Left ventricle myocardium superior (tissue), 1 donor: ENCODE results near the gene CRTC3. TPM values are rescaled to one million over a fixed set of nuclear protein-coding genes. Genes with fewer than 3 reads are reported as not detected.
A peak's percentile ranks its signal among the peaks of the same experiment; 100 is the strongest.
"Not testable (repeated sequence)": the region's sequence is repeated elsewhere in the genome, so short reads cannot be mapped to it uniquely, and the experiment has no call there.

ENCODE experiments used
- ATAC-seq: fragments of 200-7000 bp; cut with Tn5 transposase; one replicate; pipeline ENCODE4 v1.9.1; 2020; ENCODE audit warnings: mild to moderate bottlenecking, moderate library complexity
- DNase-seq: peaks from one replicate; pipeline ENCODE4 v3.0.0-alpha.2; 2020
- intact Hi-C: fragments of 100-400 bp; cut with micrococcal nuclease; formaldehyde crosslinking; loops from one replicate; pipeline ENCODE4 v1.11.0; 2022
- long read RNA-seq: library from polyadenylated mRNA; unstranded; transcript quantifications from one replicate; pipeline ENCODE4 v2.0.0, GENCODE V29; 2021
- total RNA-seq: library from RNA; stranded (reverse); fragmentation: NEBNext Ultra II Directional; extraction: Animal tissue kit (Norgen Biotek cat#: 25700); gene quantifications from one replicate; pipeline ENCODE4 v1.2.1, GENCODE V29; 2021
- donor health status: DM: no; HTN: yes; CAD: no; lungs with severe emphysema.

The CRTC3 gene, protein sequence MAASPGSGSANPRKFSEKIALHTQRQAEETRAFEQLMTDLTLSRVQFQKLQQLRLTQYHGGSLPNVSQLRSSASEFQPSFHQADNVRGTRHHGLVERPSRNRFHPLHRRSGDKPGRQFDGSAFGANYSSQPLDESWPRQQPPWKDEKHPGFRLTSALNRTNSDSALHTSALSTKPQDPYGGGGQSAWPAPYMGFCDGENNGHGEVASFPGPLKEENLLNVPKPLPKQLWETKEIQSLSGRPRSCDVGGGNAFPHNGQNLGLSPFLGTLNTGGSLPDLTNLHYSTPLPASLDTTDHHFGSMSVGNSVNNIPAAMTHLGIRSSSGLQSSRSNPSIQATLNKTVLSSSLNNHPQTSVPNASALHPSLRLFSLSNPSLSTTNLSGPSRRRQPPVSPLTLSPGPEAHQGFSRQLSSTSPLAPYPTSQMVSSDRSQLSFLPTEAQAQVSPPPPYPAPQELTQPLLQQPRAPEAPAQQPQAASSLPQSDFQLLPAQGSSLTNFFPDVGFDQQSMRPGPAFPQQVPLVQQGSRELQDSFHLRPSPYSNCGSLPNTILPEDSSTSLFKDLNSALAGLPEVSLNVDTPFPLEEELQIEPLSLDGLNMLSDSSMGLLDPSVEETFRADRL
- total RNA-seq = 29.8 TPM
- long read RNA-seq, partial matches to known transcripts = 6 of 17 reads
- long read RNA-seq, other reads (novel, unspliced or antisense) = 9 of 17 reads

DNA sequence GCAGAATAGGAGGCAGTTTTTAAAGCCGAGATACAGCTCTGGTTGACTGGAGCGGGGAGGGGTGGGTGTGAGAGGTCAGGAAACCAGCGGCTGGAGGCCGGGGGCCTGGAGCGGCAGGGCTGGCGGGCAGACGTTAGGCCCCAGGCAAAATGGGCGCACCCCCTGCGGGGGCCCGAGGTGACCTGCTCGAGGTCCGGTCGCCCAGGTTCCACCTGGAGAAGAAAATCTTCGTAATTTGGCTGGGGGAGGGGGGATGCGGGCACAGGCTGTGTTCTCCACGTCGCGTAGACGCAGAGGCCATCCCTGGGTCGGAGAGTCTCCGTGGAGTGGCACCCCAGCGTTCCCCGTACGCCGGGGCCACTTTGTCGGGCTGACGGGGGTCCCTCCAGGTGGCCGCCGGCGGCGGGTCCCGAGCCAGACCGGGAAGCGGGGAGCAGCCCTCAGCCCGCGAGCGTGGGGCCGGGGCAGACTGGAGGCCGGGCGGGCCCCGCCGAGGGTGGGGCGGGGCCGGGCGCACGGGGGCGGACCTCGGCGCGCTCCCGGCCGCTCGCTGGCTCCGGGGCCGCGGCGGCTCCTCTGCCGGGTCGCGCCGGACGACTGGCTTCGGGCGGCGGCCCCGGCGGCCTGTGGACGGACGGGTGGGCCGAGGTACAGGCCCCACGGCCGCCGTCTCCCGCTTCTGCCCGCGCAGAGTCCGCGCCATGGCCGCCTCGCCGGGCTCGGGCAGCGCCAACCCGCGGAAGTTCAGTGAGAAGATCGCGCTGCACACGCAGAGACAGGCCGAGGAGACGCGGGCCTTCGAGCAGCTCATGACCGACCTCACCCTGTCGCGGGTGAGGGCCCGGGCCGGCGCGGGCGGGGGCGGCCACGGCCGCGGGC lies at the start of gene CRTC3:
TSS of gene CRTC3 (plus strand) at position 553 of the 879 bp plus-strand sequence. CDS start at position 702, 149 bp downstream.
- intact Hi-C loops = loop anchor here (10.0 kb wide), 1 partner anchor 65 kb away; no protein-coding TSS in a partner anchor
- peak; percentile 82 for DNase-seq

DNA sequence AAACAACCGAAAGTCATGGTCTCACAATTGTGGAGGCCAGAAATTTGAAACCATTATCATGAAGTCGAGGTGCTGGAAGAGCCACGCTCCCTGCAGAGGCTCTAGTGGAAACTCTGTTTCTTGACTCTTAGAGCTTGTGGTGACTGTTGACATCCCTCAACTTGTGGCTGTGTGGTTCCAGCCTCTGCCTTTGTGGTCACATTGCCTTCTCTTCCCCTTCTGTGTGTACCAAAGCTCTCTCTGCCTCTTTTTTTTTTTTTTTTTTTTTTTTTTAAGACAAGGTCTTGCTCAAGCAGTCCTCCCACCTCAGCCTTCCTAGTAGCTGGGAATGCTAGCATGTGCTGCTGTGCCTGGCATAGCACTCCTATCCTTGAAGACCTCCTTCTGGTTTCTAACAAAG lies 48.7 kb upstream of the CRTC3 start:
- peak; percentile 14 for ATAC-seq
- intact Hi-C loops = loop anchor here (5.0 to 10.0 kb wide), 3 partner anchors 119 to 156 kb away; no protein-coding TSS in a partner anchor
- no peak for DNase-seq

More for the DNA sequence above, at the start of gene CRTC3:
- peak; percentile 92 for ATAC-seq

DNA sequence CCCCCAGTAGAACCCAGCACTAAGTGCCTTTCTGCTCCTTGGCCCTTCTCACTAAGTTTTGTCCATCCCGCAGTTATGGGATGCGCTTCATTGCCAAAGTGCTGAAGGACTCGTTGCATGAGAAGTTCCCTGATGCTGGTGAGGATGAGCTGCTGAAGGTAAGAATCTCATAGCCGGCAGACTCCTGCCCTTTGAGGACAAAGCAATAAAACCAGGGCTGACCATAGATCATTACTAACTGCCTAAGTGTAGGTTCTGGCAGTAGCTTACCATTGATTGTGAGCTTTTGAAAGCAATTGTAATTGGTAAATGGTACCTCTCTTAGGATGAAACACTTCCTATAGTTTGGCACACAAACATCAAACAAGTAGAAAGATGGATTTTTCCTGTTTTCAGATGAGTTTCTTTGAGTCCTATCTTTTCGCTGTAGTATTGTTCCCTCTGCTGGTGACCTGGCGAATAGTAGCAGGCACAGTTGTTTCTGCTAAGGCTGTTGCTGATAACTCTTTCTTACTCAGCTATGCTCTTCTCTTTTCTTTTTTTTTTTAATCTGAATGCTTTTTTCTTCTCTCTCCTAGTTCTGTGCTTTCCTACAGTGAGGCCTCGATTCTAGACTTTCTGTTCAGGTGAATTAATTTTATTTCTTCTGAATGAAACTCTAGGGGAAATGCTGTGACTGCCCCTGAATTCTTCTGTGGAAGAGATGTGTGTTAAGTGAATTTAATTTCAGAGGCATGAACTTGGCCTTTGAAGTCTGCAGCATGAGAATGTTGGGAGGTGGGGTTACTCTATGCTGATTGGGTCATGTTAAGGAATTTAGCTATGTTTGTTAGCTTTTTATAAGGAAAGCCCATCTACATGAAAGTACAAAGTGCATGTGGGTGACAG lies 47.4 kb upstream of the CRTC3 start:
- DNase-seq (no peak), ATAC-seq (peak; percentile 66)
- intact Hi-C loops = loop anchor here (5.0 to 10.0 kb wide), 3 partner anchors 120 to 158 kb away; no protein-coding TSS in a partner anchor

DNA sequence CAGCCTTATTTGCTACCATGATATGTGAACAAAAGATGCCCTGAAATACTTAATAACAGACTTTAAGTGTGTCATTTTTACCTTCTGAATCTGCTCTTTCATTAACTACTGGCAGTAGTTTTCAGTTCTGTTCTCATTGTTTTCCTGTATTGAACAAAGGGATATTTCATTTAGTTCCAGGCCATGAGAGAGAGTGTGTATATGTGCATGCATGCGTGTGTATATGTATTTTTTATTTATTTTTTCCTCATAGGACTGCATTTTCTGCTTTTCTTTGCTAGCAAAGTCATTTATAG lies 46.8 kb upstream of the CRTC3 start:
- no peak for ATAC-seq
- DNase-seq = no peak
- intact Hi-C loops = loop anchor here (5.0 to 10.0 kb wide), 3 partner anchors 121 to 158 kb away; no protein-coding TSS in a partner anchor

DNA sequence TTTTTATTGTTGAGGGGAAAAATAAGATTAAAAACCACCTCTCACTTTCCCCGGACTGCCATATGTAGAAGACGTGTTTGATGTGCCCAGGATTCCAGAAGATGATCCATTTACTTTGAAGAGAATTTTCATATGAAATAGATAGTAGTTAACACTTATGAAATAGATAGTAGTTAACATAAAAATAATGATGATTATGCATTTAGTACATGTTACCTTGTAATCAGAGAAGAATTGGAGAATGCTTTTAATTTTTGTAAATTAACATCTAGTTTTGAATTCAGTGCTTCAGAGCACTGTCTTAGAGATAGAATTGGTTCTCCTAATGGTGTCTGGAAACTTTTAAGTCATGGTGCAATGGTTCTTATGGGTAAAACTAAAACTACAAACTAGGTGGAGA lies 46.1 kb upstream of the CRTC3 start:
- no peak for DNase-seq
- intact Hi-C loops = loop anchor here (5.0 to 10.0 kb wide), 3 partner anchors 121 to 159 kb away; no protein-coding TSS in a partner anchor
- ATAC-seq = no peak

DNA sequence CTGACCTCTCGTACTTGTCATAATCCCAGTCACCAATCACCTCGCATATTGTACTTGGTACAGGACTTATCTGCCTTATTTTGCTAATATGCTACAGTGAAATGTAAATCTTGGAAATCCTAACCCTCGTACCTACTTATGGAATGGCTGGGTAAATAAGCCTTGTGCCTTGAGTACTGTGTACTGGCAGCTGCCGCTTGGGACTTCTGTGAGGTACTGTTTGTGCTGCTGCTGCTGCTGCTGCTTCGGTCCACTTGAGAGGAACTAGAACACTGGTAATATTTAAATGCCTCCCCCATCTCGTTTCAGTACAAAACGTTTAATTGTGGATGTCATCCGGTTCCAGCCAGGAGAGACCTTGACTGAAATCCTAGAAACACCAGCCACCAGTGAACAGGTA lies 42.5 kb upstream of the CRTC3 start:
- no peak for DNase-seq
- intact Hi-C loops = loop anchor here (10.0 kb wide), 2 partner anchors 138 to 162 kb away; no protein-coding TSS in a partner anchor
- ATAC-seq = no peak

DNA sequence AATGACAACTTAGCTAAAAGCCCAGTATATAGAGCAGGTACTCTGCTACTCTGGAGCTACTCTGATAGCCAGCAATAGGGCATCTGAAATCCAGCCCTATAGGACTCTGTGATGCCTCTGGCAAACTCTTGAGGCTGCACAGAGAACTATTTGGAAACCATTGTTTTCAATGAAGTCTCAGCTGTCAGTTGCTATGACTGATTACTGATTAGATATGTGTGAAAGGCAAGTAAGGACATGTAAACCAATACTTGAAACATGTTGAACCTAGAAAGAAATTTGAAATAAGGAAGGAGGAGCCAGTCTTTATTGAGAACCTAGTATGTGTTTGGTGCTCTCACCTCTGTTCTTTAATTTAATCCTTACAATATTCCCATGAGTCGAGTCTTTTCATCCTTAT lies 40.2 kb upstream of the CRTC3 start:
- intact Hi-C loops = loop anchor here (10.0 kb wide), 2 partner anchors 135 to 165 kb away; no protein-coding TSS in a partner anchor
- no peak for ATAC-seq
- no peak for DNase-seq

DNA sequence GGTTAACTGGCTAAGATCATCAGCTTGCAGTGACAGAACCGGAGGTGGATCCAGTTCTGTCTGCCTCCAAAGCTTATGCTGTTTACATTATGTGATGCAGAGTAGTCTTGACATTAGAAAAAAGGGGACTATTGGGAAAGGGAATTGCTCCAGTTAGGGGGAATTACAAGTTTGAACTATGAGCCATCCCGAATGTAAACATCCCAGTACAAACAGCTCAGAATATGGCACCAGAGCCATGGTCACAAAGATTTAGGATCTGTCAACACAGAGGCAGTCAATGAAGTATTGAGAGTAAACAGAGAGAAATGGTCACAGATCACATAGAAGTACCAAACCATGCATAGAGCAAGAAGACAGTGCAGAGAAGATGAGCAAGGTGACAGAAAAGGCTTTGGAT lies 39.8 kb upstream of the CRTC3 start:
- DNase-seq (no peak), ATAC-seq (no peak)
- intact Hi-C loops = loop anchor here (10.0 kb wide), 2 partner anchors 135 to 165 kb away; no protein-coding TSS in a partner anchor

DNA sequence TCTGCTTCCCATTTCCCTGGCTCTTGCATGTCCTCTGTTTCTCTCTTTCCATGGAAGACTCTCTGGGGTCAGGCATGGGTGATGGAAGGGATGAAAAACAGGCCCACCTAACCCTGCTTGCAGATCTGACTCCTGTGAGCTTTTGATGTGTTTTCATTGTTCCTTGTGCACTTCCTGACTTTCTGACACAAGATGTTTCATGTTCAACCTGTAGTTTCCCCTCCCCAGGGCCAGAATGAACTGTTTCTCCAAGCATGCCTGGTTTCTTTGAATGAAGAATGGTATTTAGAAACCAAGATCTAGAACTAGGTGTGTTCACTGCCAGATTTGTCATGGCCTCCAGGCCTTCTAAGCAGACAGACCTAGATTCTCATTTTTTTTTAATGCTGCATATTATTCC lies 36.1 kb upstream of the CRTC3 start:
- intact Hi-C loops = no loop called here
- DNase-seq (no peak), ATAC-seq (no peak)

DNA sequence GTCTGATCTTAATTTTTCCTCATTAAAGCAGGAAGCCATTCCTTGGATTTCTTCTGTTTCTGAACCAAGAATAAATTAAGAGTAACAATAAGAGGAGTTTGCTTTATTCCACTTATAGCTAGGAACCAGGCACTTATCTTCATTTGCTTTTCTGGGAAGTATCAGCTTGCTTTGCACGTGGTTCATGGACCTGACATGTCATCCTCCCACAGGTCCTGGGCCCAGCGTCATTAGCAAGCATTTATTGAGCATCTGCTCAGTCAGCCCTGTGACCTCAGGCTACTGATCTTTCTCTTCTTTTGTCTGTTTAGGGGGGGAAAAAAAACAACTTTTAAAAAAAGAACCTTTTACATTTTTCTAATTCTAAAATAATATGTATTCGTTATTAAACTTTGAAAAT lies 34.7 kb upstream of the CRTC3 start:
- no peak for ATAC-seq
- DNase-seq = no peak
- intact Hi-C loops = no loop called here

DNA sequence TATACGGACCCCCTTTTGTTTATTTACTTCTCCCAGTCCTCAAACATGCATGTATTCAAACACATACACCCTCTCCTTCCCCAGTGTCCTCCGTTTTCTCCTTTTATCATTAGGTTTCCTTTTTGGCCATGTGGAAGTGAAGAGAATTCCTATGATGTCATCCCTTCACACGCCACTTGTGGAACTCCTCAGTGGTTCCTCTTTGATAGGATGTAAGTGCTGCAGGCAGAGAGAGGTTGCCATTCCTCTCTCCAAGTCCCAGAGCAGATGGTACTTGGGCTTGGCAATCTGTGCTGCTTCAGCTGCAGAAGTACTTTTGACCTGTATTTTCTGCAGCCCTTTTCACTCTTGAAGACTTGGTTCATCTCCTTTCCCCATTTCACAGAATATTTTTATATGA lies 32.9 kb upstream of the CRTC3 start:
- intact Hi-C loops = no loop called here
- ATAC-seq (peak; percentile 87), DNase-seq (no peak)

DNA sequence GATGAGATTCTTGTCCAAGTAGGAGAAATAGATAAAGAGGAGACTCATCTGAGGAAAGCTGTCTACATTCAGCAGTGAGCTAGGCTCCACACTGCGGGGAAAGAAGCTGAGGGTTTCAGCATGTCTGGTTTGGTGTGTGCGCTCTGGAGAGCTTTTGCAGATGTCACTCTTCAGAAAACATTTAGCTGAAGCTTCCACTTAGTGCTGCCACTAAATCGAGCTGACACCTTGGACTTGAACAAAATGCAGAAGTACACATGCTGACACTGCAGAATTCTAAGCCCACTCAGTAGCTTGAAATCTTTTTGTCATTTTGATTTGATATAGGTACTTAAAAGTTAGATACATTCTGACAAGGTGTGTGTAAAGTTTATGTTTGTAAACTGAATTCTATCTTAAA lies 32.3 kb upstream of the CRTC3 start:
- intact Hi-C loops = no loop called here
- DNase-seq (no peak), ATAC-seq (peak; percentile 63)

DNA sequence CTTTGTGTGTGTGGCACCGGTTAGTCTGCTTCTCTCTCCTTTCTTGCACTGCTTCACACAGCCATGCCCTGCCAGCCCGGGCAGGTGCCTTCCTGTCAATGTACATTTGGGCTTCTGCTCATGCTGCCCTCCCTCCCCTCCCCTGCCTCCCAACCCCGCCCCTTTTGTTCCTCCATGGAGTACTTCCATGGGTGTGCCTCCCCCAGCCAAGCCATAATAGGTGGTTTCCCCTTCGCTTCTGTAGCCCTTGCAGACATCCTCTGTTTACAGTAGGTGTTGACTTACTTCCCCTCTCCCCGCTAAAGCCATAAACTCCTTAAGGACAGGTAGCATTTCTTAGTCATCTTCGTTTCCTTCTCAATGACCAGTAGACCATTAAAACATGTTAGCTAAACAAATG lies 31.8 kb upstream of the CRTC3 start:
- no peak for ATAC-seq

DNA sequence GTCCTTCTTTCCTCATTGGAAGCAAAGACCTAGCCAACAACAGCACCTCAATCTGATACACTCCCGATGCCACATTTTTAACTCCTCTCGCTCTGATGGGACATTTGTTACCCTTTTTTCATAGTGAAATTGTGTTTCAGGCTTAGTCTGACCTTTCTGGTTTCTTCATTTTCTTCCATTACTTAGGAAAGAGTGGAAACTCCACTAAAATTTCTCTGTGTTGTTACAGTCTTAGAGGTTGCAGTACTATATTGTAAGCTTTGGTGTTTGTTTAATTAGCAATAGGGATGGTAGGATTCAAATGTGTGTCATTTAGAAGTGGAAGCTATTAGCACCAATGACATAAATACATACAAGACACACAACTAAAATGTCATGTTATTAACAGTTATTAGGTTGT lies 29.6 kb upstream of the CRTC3 start:
- DNase-seq (no peak), ATAC-seq (no peak)
- intact Hi-C loops = no loop called here

More for the DNA sequence above, 31.8 kb upstream of the CRTC3 start:
- DNase-seq = no peak
- intact Hi-C loops = no loop called here

DNA sequence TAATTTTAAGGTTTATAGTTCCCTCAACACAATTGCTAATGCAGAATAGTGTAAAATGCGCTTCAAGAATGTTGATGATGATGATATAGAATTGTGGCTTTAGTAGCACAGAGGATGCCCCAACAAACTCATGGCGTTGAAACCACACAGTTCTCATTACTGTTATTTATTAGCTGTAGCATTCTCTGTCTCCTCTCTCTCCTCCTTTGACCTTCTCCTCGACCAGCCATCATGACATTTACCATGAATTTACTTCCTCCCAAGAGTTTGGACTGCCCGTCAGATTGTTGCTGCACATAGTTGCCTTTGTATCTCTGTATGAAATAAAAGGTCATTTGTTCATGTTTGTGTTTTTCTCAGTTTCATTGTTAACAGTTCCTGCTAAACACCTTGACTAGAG lies 27.8 kb upstream of the CRTC3 start:
- ATAC-seq = no peak
- intact Hi-C loops = no loop called here
- no peak for DNase-seq

DNA sequence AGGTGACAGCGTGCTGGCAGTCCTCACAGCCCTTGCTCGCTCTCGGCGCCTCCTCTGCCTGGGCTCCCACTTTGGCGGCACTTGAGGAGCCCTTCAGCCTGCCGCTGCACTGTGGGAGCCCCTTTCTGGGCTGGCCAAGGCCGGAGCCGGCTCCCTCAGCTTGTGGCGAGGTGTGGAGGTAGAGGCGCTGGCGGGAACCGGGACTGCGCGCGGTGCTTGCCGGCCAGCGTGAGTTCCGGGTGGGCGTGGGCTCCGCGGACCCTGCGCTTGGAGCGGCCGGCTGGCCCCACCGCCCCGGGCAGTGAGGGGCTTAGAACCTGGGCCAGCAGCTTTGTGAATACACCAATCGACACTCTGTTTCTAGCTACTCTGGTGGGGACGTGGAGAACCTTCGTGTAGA lies 18.9 kb upstream of the CRTC3 start:
- intact Hi-C loops, DNase-seq, ATAC-seq: not testable (repeated sequence)

DNA sequence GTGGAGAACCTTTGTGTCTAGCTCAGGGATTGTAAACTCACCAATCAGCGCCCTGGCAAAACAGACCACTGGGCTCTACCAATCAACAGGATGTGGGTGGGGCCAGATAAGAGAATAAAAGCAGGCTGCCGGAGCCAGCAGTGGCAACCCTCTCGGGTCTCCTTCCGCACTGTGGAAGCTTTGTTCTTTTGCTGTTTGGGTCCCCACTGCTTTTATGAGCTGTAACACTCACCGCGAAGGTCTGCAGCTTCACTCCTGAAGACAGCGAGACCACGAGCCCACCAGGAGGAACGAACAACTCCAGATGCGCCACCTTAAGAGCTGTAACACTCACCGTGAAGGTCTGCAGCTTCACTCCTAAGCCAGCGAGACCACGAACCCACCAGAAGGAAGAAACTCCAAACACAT lies 18.5 kb upstream of the CRTC3 start:
- ATAC-seq, intact Hi-C loops, DNase-seq: not testable (repeated sequence)

DNA sequence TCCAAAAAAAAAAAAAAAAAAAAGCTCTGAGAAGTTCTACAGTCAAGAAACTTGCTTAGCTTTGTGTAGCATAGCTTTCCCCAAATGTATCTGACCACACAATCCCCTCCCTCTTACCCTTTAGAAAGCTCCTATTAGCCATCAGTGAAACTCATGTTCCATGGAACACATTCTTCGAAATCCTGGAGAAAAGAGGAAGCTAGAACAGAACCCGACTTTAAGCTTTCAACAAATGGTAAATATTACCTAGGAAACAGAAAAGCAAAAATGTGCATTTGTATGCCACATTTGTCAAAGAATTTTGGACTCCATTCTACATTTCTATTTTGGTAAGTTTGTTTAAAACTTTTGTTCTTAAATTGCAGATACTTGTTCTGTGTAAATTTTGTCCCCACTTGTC lies 17.4 kb upstream of the CRTC3 start:
- intact Hi-C loops = no loop called here
- DNase-seq (no peak), ATAC-seq (no peak)
